MV-4-11 (cell line): ENCODE measurements around the gene HEATR5A.
A peak's percentile ranks its signal among the peaks of the same experiment; 100 is the strongest.
"Not testable (repeated sequence)": the region's sequence is repeated elsewhere in the genome, so short reads cannot be mapped to it uniquely, and the experiment has no call there.

Experiments
- DNase-seq: peaks from one replicate; lab custom pipeline; 2025; lab: John Stamatoyannopoulos, UW

Gene HEATR5A

GRCh38 chr14:31256534-31257243, 163.7 kb downstream of the HEATR5A start:
- no peak for DNase-seq

- DNase-seq = not testable (repeated sequence)
Observed at GRCh38 chr14:31255918-31256317, 164.4 kb downstream of the HEATR5A start.

- no peak for DNase-seq
Observed at GRCh38 chr14:31255286-31255685, 165.1 kb downstream of the HEATR5A start.

GRCh38 chr14:31253746-31254471, 166.4 kb downstream of the HEATR5A start:
- DNase-seq = no peak

GRCh38 chr14:31252865-31253264, 167.5 kb downstream of the HEATR5A start:
- no peak for DNase-seq

GRCh38 chr14:31251028-31251958, 169.1 kb downstream of the HEATR5A start:
- no peak for DNase-seq

- no peak for DNase-seq
Observed at GRCh38 chr14:31244626-31245025, 175.7 kb downstream of the HEATR5A start.

GRCh38 chr14:31243860-31244259, 176.5 kb downstream of the HEATR5A start:
- DNase-seq = no peak

GRCh38 chr14:31242161-31242940, 178.0 kb downstream of the HEATR5A start:
- peak; percentile 70 for DNase-seq
